GM08714 (cell line): Measurements from ENCODE around the gene ADD1.
"Not testable (repeated sequence)": the region's sequence is repeated elsewhere in the genome, so short reads cannot be mapped to it uniquely, and the experiment has no call there.

Source experiments
- H3K4me3 ChIP-seq: fragments of 200-500 bp; sonication (Bioruptor generic); 2 replicates; pipeline ENCODE4 v1.5.1; 2014; ENCODE audit warnings: mild to moderate bottlenecking, low read length, inconsistent platforms
- ZNF274 ChIP-seq: IDR thresholded peaks from 2 replicates; pipeline ENCODE4 v1.6.1; 2012; ENCODE audit warnings: mild to moderate bottlenecking, low read depth, low read length

The ADD1 gene

GRCh38 chr4:2948895-2949781, 105.5 kb downstream of the ADD1 start:
- H3K4me3 ChIP-seq: no peak overlapping the region
- no peak for TF ChIP-seq ZNF274

DNA sequence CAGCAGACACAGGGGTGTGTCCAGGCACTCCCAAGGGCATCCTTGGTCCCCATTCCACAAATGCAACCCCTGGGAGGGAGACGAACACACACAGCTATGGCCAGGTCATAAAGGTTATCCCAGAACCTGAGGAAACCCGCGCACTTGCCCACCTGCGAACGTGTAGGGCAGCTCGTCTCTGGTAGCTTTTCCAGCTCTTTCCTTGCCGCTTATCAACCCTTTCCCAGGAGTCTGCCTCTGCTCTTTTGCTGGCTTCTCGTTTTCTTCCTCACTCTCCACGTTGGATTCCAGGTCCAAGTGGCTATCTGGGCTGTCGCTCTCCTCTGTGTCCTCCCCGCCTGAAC, 106.1 kb downstream of the ADD1 start:
- H3K4me3 ChIP-seq: no peak overlapping the region

GRCh38 chr4:2950221-2950989, 106.8 kb downstream of the ADD1 start:
- no peak for TF ChIP-seq ZNF274
- no peak overlapping the region for H3K4me3 ChIP-seq

More for the DNA sequence above, 106.1 kb downstream of the ADD1 start:
- TF ChIP-seq ZNF274: no peak

- no peak overlapping the region for H3K4me3 ChIP-seq
- no peak for TF ChIP-seq ZNF274
Observed at GRCh38 chr4:2953496-2953895, 109.9 kb downstream of the ADD1 start.

DNA sequence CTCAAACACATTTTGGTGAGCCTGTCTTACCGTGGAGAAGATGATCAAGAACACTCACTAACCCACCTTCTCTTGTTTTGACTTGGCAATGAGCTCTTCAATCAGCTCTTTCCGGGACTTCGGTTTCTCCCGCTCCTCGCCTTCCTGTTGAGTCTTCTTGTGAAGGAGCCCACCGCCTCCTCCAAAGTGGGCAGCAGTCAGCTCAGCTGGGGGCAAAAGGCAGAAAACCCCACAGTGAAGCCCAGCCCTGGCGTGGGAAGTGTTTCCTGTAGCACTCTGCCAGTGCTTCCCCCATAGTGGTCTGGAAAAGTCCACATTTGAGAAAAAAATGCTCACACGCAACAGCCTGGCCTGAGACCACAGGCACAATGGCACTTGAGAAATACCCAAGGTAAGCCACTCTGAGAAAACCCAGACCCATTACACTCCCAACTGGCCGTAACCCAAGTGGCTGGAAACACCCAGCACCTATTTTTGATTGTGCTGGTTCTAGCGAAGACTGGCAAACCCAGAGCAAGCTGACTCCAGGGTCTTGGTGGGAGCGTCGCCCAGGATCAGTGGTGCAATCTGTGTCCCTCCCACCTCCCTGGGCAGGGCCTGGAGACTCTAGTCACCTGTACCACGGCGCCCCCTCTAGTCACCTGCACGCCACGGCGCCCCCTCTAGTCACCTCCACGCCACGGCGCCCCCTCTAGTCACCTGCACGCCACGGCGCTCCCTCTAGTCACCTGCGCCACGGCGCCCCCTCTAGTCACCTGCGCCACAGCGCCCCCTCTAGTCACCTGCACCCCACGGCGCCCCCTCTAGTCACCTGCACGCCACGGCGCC, 110.9 kb downstream of the ADD1 start:
- no peak overlapping the region for H3K4me3 ChIP-seq
- no peak for TF ChIP-seq ZNF274

- not testable (repeated sequence) for H3K4me3 ChIP-seq
Observed at GRCh38 chr4:2955186-2956044, 111.8 kb downstream of the ADD1 start.

GRCh38 chr4:2958446-2958845, 114.8 kb downstream of the ADD1 start:
- no peak overlapping the region for H3K4me3 ChIP-seq

GRCh38 chr4:2960450-2960849, 116.8 kb downstream of the ADD1 start:
- not testable (repeated sequence) for H3K4me3 ChIP-seq

More at GRCh38 chr4:2958446-2958845, 114.8 kb downstream of the ADD1 start:
- TF ChIP-seq ZNF274: no peak

GRCh38 chr4:2961421-2961810, 117.8 kb downstream of the ADD1 start:
- peak overlapping the region; percentile 93 for H3K4me3 ChIP-seq

DNA sequence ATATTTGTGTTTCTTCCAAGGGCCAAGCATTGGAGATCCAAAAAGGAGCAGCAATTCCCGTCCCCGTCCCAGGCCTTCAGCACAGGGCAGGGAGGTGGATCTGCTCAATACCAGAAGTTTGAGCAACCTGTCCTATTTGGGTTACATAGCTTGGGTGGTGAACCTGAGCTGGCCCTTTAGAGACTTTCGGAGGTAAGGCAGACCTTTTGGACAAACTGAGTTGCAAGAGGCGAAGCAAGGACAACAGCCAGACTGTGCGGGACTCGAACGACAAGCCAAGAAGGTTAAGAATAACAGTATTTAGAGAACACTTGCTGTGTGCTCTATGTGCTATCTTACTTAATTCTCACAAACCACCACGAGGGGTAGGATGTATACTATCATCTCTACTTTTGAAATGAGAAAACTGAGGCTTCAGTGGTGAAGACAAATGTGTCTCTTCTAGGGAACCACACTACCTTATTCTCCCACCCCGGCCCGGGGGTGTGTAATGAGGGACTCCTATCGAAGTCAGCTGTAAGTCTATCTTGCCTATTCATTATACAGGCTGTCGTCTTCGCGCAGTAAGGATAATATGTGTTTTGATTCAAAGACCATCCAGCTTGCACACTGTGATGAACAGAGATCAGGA, 118.3 kb downstream of the ADD1 start:
- TF ChIP-seq ZNF274: no peak
- peak overlapping the region; percentile 93 for H3K4me3 ChIP-seq

More at GRCh38 chr4:2961421-2961810, 117.8 kb downstream of the ADD1 start:
- TF ChIP-seq ZNF274: no peak

DNA sequence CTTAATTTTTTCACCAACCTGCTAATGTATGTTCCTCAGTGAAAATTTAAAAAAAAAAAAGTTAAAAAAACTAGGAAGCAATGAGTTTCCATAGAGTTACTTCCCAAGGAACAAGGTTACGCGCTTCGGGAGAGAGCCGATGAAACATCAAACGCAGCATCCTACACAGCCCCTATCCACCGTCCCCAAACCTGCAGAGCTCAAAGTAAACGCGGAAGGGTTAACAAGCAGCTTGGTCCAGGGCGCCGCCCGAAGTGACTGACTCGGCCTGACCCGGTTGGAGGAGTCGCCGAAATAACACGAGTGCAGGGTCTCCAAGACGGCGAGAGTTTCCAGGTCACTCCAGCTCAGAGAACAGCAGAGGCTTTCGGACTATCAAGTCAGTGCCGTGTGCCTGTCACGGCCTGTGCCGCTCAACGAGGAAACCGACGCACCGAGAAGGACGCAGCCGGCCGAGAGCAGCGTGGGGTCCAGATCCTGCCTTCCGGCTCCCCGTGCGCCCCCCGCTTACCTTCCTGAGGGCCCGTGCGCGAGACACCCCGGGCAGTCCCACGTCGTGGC, 119.0 kb downstream of the ADD1 start:
- no peak for TF ChIP-seq ZNF274
- H3K4me3 ChIP-seq: peak overlapping the region; percentile 93

GRCh38 chr4:2963175-2963965, 119.7 kb downstream of the ADD1 start, which contains the start of the genes GRK4 and NOP14:
TSS of gene GRK4 (plus strand) at chr4:2963571. CDS start at chr4:2964071, 500 bp downstream.
TSS of gene NOP14 (minus strand) at chr4:2963406. CDS start at chr4:2963319, 87 bp downstream.
- peak within 1 kb of the TSS; percentile 93 for H3K4me3 ChIP-seq

More at GRCh38 chr4:2963175-2963965, 119.7 kb downstream of the ADD1 start, which contains the start of the genes GRK4 and NOP14:
- no peak for TF ChIP-seq ZNF274
